Measurements from ENCODE around the gene GABRD. TPM values are rescaled to one million over a fixed set of nuclear protein-coding genes. Genes with fewer than 3 reads are reported as not detected.
A peak's percentile ranks its signal among the peaks of the same experiment; 100 is the strongest.

GABRD gene
- total RNA-seq, 2 donors from 2014 or later = not detected

GRCh38 chr1:2030076-2030871 is 11.1 kb downstream of the GABRD start:
- H3K27ac Mint-ChIP-seq = no peak overlapping the region
- no peaks in the 10 kb centered on the region for H3K4me1 Mint-ChIP-seq (ENCODE audit: low read depth in 2 of 2)

GRCh38 chr1:2031546-2032540 is 12.7 kb downstream of the GABRD start:
- no peak overlapping the region for H3K27ac Mint-ChIP-seq
- no peak overlapping the region for H3K4me3 Mint-ChIP-seq
- H3K27me3 Mint-ChIP-seq = no peaks in the 10 kb centered on the region
- no peaks in the 10 kb centered on the region for H3K36me3 Mint-ChIP-seq
- no peaks in the 10 kb centered on the region for H3K9me3 Mint-ChIP-seq
- ATAC-seq (no peak), DNase-seq (ENCODE audit: low spot score) (no peak)
- H3K4me1 Mint-ChIP-seq (ENCODE audit: low read depth in 2 of 2) = no peaks in the 10 kb centered on the region

More at GRCh38 chr1:2030076-2030871, 11.1 kb downstream of the GABRD start:
- DNase-seq (ENCODE audit: low spot score) = no peak
- Mint-ChIP-seq H3K36me3 (no peaks in the 10 kb centered on the region), H3K4me3 (no peak overlapping the region), H3K9me3 (no peaks in the 10 kb centered on the region), H3K27me3 (no peaks in the 10 kb centered on the region)
- no peak for ATAC-seq

GRCh38 chr1:2032737-2033136 is 13.6 kb downstream of the GABRD start:
- no peaks in the 10 kb centered on the region for H3K9me3 Mint-ChIP-seq
- no peaks in the 10 kb centered on the region for H3K36me3 Mint-ChIP-seq
- H3K4me3 Mint-ChIP-seq = no peak overlapping the region
- H3K27me3 Mint-ChIP-seq = no peaks in the 10 kb centered on the region
- ATAC-seq = no peak
- H3K4me1 Mint-ChIP-seq (ENCODE audit: low read depth in 2 of 2) = no peaks in the 10 kb centered on the region
- no peak for DNase-seq (ENCODE audit: low spot score)
- no peak overlapping the region for H3K27ac Mint-ChIP-seq

- H3K27me3 Mint-ChIP-seq = no peaks in the 10 kb centered on the region
- no peak overlapping the region for H3K4me3 Mint-ChIP-seq
Measured at GRCh38 chr1:2033165-2033564, 14.0 kb downstream of the GABRD start.

GRCh38 chr1:2036287-2036686 is 17.1 kb downstream of the GABRD start:
- H3K27ac Mint-ChIP-seq = no peak overlapping the region
- H3K9me3 Mint-ChIP-seq = no peaks in the 10 kb centered on the region
- DNase-seq (ENCODE audit: low spot score) = no peak
- H3K36me3 Mint-ChIP-seq = no peaks in the 10 kb centered on the region
- H3K4me3 Mint-ChIP-seq = no peak overlapping the region
- no peaks in the 10 kb centered on the region for H3K27me3 Mint-ChIP-seq
- ATAC-seq = no peak
- H3K4me1 Mint-ChIP-seq (ENCODE audit: low read depth in 2 of 2) = no peaks in the 10 kb centered on the region

More at GRCh38 chr1:2033165-2033564, 14.0 kb downstream of the GABRD start:
- Mint-ChIP-seq H3K27ac (no peak overlapping the region), H3K4me1 (ENCODE audit: low read depth in 2 of 2) (no peaks in the 10 kb centered on the region), H3K36me3 (no peaks in the 10 kb centered on the region), H3K9me3 (no peaks in the 10 kb centered on the region)
- DNase-seq (ENCODE audit: low spot score) (no peak), ATAC-seq (no peak)

DNA sequence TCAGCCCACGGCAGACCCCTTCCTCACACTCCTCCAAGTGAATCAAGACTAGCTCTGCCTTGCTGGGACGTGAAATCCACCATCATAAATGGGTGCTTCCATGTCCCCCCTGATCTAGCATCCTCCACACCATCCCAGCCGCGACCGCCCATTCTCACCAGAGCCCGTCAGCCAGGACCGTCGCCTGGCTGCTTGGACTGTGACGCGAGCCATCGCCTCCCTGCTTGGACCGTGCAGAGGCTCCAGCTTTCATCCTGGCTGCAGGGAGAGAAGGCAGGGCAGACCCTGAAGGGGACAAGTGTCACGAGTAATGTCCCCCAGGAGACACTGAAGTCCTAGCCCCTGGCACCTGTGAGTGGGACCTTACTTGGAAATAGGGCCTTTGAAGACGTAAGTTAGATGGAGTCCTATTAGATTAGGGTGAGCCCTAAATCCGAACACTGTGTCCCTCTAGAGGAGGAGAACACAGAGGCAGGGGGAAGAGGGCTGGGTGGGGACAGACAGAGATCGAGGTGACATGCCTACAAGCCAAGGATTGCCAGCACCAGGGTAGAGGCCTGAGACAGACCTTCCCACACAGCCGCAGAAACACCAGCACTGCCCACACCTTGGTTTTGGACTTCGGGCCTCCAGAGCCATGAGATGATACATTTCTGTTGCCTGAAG is 18.3 kb downstream of the GABRD start:
- no peak overlapping the region for H3K27ac Mint-ChIP-seq
- H3K4me1 Mint-ChIP-seq (ENCODE audit: low read depth in 2 of 2) = no peaks in the 10 kb centered on the region
- no peaks in the 10 kb centered on the region for H3K27me3 Mint-ChIP-seq
- no peaks in the 10 kb centered on the region for H3K9me3 Mint-ChIP-seq
- no peaks in the 10 kb centered on the region for H3K36me3 Mint-ChIP-seq
- no peak for ATAC-seq
- no peak for DNase-seq (ENCODE audit: low spot score)
- H3K4me3 Mint-ChIP-seq = no peak overlapping the region

DNA sequence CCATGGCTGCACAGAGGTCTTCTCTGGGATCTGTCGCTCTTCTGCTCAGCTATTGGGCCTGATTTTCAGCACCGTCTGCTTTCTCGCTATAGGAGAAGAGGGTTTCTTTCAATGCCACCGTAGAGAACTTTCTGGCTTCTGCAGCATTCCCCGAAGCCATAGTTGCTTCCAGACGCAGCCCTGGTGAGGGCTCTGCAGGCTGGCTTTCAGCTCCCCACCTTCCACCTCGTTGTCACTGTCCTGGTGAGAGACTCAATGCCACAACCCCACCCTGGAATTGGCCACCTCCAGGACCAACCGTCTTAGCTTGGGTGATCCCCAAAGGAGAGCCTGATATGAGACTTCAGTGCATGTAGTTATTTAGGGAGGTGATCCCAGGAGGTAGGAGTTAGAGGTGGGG is 19.1 kb downstream of the GABRD start:
- Mint-ChIP-seq H3K4me3 (no peak overlapping the region), H3K4me1 (ENCODE audit: low read depth in 2 of 2) (no peaks in the 10 kb centered on the region), H3K36me3 (no peaks in the 10 kb centered on the region), H3K27me3 (no peaks in the 10 kb centered on the region), H3K27ac (no peak overlapping the region), H3K9me3 (no peaks in the 10 kb centered on the region)
- ATAC-seq (no peak), DNase-seq (ENCODE audit: low spot score) (no peak)

DNA sequence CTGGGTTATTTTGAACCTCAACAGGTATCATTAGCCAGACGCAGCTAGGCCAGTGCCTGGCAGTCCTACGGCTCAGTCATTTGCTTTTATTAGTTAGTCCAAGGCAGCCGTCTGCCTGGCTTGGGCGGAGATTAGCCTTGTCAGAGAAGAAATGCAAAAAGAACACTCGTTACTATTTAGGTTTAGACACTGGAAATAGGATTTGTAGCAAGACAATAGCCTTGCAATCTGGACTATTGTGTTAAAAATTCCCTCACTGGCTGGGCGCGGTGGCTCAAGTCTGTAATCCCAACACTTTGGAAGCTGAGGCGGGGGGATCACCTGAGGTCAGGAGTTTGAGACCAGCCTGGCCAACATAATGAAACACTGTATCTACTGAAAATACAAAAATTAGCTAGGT is 20.1 kb downstream of the GABRD start:
- ATAC-seq (no peak), DNase-seq (ENCODE audit: low spot score) (no peak)
- Mint-ChIP-seq H3K4me1 (ENCODE audit: low read depth in 2 of 2) (peaks cover 4 to 6% of the 10 kb centered on the region in 2 donors), H3K27me3 (peaks cover 3 to 6% of the 10 kb centered on the region in 2 donors), H3K4me3 (no peak overlapping the region), H3K9me3 (no peaks in the 10 kb centered on the region), H3K36me3 (no peaks in the 10 kb centered on the region), H3K27ac (no peak overlapping the region)

- H3K36me3 Mint-ChIP-seq = no peaks in the 10 kb centered on the region
- DNase-seq (ENCODE audit: low spot score) (no peak), ATAC-seq (no peak)
- peaks cover 13% of the 10 kb centered on the region in 2 donors for H3K4me1 Mint-ChIP-seq (ENCODE audit: low read depth in 2 of 2)
- no peaks in the 10 kb centered on the region for H3K9me3 Mint-ChIP-seq
- H3K4me3 Mint-ChIP-seq = no peak overlapping the region
- peaks cover 10 to 15% of the 10 kb centered on the region in 2 donors for H3K27me3 Mint-ChIP-seq
- no peak overlapping the region for H3K27ac Mint-ChIP-seq
Measured at GRCh38 chr1:2041305-2041704, 22.2 kb downstream of the GABRD start.

DNA sequence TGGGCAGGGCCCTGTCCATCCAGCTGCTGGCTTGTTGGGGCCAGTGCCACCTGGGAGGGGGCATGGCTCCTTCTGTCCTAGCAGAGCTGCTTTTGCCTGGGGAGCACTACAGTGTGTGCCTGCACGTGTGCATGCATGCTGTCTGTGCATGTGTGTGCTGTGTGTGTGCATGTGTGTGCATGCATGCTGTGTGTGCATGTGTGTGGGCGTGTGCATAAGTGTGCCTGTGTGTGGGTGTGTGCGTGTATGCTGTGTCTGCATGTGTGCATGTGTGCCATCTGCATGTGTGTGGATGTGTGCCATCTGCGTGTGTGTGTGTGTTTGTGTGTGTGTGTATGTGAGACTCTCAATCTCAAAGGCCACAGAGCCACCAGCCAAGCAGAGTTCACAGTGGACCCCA is 22.7 kb downstream of the GABRD start:
- Mint-ChIP-seq H3K9me3 (no peaks in the 10 kb centered on the region), H3K27ac (no peak overlapping the region), H3K36me3 (no peaks in the 10 kb centered on the region), H3K4me1 (ENCODE audit: low read depth in 2 of 2) (peaks cover 13% of the 10 kb centered on the region in 2 donors), H3K27me3 (peaks cover 12 to 15% of the 10 kb centered on the region in 2 donors), H3K4me3 (no peak overlapping the region)
- DNase-seq (ENCODE audit: low spot score) (no peak), ATAC-seq (no peak)

DNA sequence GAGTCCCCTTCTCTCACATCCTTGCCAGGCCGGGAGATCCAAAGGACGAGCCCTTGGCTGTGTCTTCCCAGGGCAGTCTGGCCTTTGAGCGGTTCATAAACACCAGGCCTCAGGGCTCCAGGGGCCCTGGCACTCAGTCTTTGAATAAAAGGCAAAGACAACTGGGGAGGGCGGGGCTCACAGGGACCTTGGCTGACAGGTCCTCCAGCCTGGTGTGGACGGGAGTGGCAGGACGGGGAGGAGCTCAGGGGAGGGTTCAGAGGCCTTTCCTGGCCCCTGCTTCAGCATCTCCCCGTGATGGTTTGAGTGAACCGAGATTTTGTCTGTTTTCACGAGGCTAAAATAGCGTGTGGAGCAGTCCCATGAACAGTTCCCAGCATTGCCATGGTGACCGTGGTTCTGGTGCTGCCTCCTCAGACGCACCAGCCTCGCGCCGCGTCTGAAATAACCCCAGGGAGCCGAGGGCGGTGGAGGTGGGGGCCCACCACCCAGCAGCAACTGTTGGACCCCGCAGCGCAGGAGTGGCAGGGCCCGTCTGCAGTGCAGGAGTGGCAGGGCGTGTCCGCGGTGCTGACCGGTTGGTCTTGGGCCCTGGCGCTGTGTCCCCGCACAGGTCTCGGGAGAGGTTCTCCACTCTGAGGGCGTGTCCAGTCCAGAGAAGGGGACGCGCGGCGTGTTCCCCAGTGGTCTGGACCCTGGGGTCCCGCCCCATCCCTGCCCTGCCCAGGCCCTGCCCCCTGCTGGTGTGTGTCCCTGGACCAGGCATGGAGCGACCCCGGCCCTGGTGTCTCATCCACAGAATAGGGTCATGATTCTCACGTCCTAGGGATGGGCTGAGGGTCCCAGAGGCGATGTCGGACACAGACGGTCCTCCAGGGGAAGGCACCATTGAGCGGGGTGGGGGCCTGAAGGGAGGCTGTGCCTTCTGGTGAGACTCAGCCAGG is 24.0 kb downstream of the GABRD start:
- Mint-ChIP-seq H3K27me3 (peaks cover 12 to 15% of the 10 kb centered on the region in 2 donors), H3K4me1 (ENCODE audit: low read depth in 2 of 2) (peaks cover 13% of the 10 kb centered on the region in 2 donors), H3K27ac (no peak overlapping the region), H3K4me3 (no peak overlapping the region), H3K9me3 (no peaks in the 10 kb centered on the region), H3K36me3 (no peaks in the 10 kb centered on the region)
- DNase-seq (ENCODE audit: low spot score) (no peak), ATAC-seq (no peak)

DNA sequence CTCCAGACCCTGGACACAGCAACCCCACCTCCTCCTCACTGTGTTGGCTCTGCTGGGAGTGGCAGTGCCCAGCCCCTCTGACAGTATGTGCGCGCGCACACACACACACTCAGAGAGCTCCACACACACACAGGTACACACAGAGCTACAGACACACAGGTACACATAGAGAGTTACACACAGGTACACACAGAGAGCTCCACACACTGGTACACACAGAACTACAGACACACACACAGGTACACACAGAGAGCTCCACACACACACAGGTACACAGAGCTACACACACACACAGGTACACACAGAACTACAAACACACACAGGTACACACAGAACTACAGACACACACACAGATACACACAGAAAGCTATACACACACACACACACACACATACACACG is 24.7 kb downstream of the GABRD start:
- no peaks in the 10 kb centered on the region for H3K9me3 Mint-ChIP-seq
- ATAC-seq (no peak), DNase-seq (ENCODE audit: low spot score) (no peak)
- H3K27ac Mint-ChIP-seq = no peak overlapping the region
- peaks cover 15 to 16% of the 10 kb centered on the region in 2 donors for H3K27me3 Mint-ChIP-seq
- H3K4me1 Mint-ChIP-seq (ENCODE audit: low read depth in 2 of 2) = peaks cover 15 to 16% of the 10 kb centered on the region in 2 donors
- no peaks in the 10 kb centered on the region for H3K36me3 Mint-ChIP-seq
- H3K4me3 Mint-ChIP-seq = peak overlapping the region; percentile 53
